ENCODE measurements around the gene CCDC6. TPM values are rescaled to one million over a fixed set of nuclear protein-coding genes. Genes with fewer than 3 reads are reported as not detected.

CCDC6 gene
- total RNA-seq, 1 experiment from 2014 or later, result 54.9 TPM

- ChIA-PET CTCF (interaction anchor here (0.7 kb wide), 1 partner anchor 50 kb away, joined by 5 read pairs; no protein-coding TSS in a partner anchor), RAD21 (ENCODE audit: low non-redundant PET in 1 of 2, low total read pairs in 2 of 2, uncharacterized antibody in 2 of 2, unreplicated experiment in 2 of 2) (no interaction called here), POLR2A (no interaction called here)
- Histone ChIP-seq H3K4me2 (ENCODE audit: low read length) (no peak overlapping the region), H3K27me3 (ENCODE audit: insufficient read depth, low read length) (no peaks in the 10 kb centered on the region), H3K36me3 (ENCODE audit: control insufficient read depth in 1 of 2, insufficient read depth in 2 of 2, low read length in 2 of 2) (peaks cover 2 to 3% of the 10 kb centered on the region in 2 experiments; a peak in 2 of 4 replicates), H3K79me2 (ENCODE audit: insufficient read depth, low read length) (peaks cover 32% of the 10 kb centered on the region), H3K4me1 (ENCODE audit: control insufficient read depth in 1 of 2, insufficient read depth in 2 of 2, low read length in 2 of 2) (no peaks in the 10 kb centered on the region), H4K20me1 (ENCODE audit: insufficient read depth) (no peaks in the 10 kb centered on the region), H3K9ac (ENCODE audit: low read length) (no peak overlapping the region), H2AFZ (ENCODE audit: low read depth, low read length, poor library complexity, severe bottlenecking) (no peak overlapping the region), H3K27ac (ENCODE audit: low read depth, low read length) (no peak overlapping the region), H3K9me2 (ENCODE audit: insufficient read depth) (no peaks in the 10 kb centered on the region), H3K4me3 (replicated peaks in 1 of 2; ENCODE audit: low read depth in 1 of 2, low read length in 2 of 2) (no peak overlapping the region), H3K9me3 (ENCODE audit: control insufficient read depth in 1 of 2, insufficient read depth in 1 of 2, low read depth in 1 of 2, low read length in 2 of 2) (no peaks in the 10 kb centered on the region)
- intact Hi-C loops (cut with micrococcal nuclease), result no loop called here
- no peak for ATAC-seq
- TF ChIP-seq YY1 (IDR thresholded peaks at IDR 0.05; ENCODE audit: extremely low read depth, insufficient replicate concordance, low read depth, low read length), result no peak
- TF ChIP-seq CEBPB (IDR thresholded peaks at IDR 0.05; ENCODE audit: low read depth), result no peak
- TF ChIP-seq, protein P1, sequence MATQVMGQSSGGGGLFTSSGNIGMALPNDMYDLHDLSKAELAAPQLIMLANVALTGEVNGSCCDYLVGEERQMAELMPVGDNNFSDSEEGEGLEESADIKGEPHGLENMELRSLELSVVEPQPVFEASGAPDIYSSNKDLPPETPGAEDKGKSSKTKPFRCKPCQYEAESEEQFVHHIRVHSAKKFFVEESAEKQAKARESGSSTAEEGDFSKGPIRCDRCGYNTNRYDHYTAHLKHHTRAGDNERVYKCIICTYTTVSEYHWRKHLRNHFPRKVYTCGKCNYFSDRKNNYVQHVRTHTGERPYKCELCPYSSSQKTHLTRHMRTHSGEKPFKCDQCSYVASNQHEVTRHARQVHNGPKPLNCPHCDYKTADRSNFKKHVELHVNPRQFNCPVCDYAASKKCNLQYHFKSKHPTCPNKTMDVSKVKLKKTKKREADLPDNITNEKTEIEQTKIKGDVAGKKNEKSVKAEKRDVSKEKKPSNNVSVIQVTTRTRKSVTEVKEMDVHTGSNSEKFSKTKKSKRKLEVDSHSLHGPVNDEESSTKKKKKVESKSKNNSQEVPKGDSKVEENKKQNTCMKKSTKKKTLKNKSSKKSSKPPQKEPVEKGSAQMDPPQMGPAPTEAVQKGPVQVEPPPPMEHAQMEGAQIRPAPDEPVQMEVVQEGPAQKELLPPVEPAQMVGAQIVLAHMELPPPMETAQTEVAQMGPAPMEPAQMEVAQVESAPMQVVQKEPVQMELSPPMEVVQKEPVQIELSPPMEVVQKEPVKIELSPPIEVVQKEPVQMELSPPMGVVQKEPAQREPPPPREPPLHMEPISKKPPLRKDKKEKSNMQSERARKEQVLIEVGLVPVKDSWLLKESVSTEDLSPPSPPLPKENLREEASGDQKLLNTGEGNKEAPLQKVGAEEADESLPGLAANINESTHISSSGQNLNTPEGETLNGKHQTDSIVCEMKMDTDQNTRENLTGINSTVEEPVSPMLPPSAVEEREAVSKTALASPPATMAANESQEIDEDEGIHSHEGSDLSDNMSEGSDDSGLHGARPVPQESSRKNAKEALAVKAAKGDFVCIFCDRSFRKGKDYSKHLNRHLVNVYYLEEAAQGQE (IDR thresholded peaks at IDR 0.05; ENCODE audit: low read depth), result no peak
- no peak for TF ChIP-seq JUND (IDR thresholded peaks at IDR 0.05)
- no peak for TF ChIP-seq ELF1 (IDR thresholded peaks at IDR 0.05; ENCODE audit: borderline replicate concordance, low read depth)
- no peak for TF ChIP-seq CBX3 (IDR thresholded peaks at IDR 0.05; ENCODE audit: low read depth)
- no peak for TF ChIP-seq POLR2AphosphoS5 (IDR thresholded peaks at IDR 0.05; ENCODE audit: low read depth, low read length)
- TF ChIP-seq ZNF274 (IDR thresholded peaks at IDR 0.05; ENCODE audit: low read depth, low read length), result no peak
- TF ChIP-seq SIN3A (IDR thresholded peaks at IDR 0.05; ENCODE audit: low read depth), result no peak
- no peak for TF ChIP-seq FOSL1 (IDR thresholded peaks at IDR 0.05; ENCODE audit: low read depth)
- TF ChIP-seq, protein P2, sequence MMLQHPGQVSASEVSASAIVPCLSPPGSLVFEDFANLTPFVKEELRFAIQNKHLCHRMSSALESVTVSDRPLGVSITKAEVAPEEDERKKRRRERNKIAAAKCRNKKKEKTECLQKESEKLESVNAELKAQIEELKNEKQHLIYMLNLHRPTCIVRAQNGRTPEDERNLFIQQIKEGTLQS (IDR thresholded peaks at IDR 0.05), result no peak
- no peak for TF ChIP-seq EGR1 (IDR thresholded peaks at IDR 0.05; ENCODE audit: low read depth)
- no peak for TF ChIP-seq ZFX (IDR thresholded peaks at IDR 0.05)
- no peak for TF ChIP-seq SRF (IDR thresholded peaks at IDR 0.05; ENCODE audit: low read depth)
- TF ChIP-seq, protein P3, sequence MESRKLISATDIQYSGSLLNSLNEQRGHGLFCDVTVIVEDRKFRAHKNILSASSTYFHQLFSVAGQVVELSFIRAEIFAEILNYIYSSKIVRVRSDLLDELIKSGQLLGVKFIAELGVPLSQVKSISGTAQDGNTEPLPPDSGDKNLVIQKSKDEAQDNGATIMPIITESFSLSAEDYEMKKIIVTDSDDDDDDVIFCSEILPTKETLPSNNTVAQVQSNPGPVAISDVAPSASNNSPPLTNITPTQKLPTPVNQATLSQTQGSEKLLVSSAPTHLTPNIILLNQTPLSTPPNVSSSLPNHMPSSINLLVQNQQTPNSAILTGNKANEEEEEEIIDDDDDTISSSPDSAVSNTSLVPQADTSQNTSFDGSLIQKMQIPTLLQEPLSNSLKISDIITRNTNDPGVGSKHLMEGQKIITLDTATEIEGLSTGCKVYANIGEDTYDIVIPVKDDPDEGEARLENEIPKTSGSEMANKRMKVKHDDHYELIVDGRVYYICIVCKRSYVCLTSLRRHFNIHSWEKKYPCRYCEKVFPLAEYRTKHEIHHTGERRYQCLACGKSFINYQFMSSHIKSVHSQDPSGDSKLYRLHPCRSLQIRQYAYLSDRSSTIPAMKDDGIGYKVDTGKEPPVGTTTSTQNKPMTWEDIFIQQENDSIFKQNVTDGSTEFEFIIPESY (IDR thresholded peaks at IDR 0.05; ENCODE audit: extremely low read depth, insufficient replicate concordance, low read length), result no peak
- DNase-seq (ENCODE audit: low read depth, low spot score), result no peak
- no TSS peak for BruUV-seq (replicated peaks)
These were observed 54.5 kb downstream of the CCDC6 start for GRCh38 chr10:59851864-59852263.
